Measurements from ENCODE around the gene NXT1.
"Not testable (repeated sequence)": the region's sequence is repeated elsewhere in the genome, so short reads cannot be mapped to it uniquely, and the experiment has no call there.

The NXT1 gene

GRCh38 chr20:23350196-23350903 is at the start of gene NXT1:
Gene NXT1, plus strand, starts transcription at chr20:23350791. Its CDS starts 3,251 bp downstream, at chr20:23354042.
- DNase-seq (ENCODE audit: extremely low spot score, insufficient read length, low read depth) (peak; percentile 70), FAIRE-seq (peak; percentile 95)

- FAIRE-seq (no peak), DNase-seq (ENCODE audit: extremely low spot score, insufficient read length, low read depth) (no peak)
Observed at GRCh38 chr20:23301436-23302050, 49.0 kb upstream of the NXT1 start.

- no peak for FAIRE-seq
- DNase-seq (ENCODE audit: extremely low spot score, insufficient read length, low read depth) = no peak
Observed at GRCh38 chr20:23302386-23302785, 48.2 kb upstream of the NXT1 start.

GRCh38 chr20:23302801-23303200 is 47.8 kb upstream of the NXT1 start:
- DNase-seq (ENCODE audit: extremely low spot score, insufficient read length, low read depth) (no peak), FAIRE-seq (no peak)

- DNase-seq (ENCODE audit: extremely low spot score, insufficient read length, low read depth) = no peak
- FAIRE-seq = no peak
Observed at GRCh38 chr20:23303325-23304102, 47.1 kb upstream of the NXT1 start.

GRCh38 chr20:23304616-23305015 is 46.0 kb upstream of the NXT1 start:
- FAIRE-seq (no peak), DNase-seq (ENCODE audit: extremely low spot score, insufficient read length, low read depth) (no peak)

- DNase-seq (ENCODE audit: extremely low spot score, insufficient read length, low read depth) (no peak), FAIRE-seq (no peak)
Observed at GRCh38 chr20:23305098-23305497, 45.5 kb upstream of the NXT1 start.

- FAIRE-seq; DNase-seq (ENCODE audit: extremely low spot score, insufficient read length, low read depth): not testable (repeated sequence)
Observed at GRCh38 chr20:23307393-23307792, 43.2 kb upstream of the NXT1 start.

- no peak for FAIRE-seq
- DNase-seq (ENCODE audit: extremely low spot score, insufficient read length, low read depth) = no peak
Observed at GRCh38 chr20:23308024-23308423, 42.6 kb upstream of the NXT1 start.

GRCh38 chr20:23308908-23309307 is 41.7 kb upstream of the NXT1 start:
- DNase-seq (ENCODE audit: extremely low spot score, insufficient read length, low read depth) = no peak
- FAIRE-seq = no peak

GRCh38 chr20:23309781-23310180 is 40.8 kb upstream of the NXT1 start:
- DNase-seq (ENCODE audit: extremely low spot score, insufficient read length, low read depth) (no peak), FAIRE-seq (no peak)

- FAIRE-seq (no peak), DNase-seq (ENCODE audit: extremely low spot score, insufficient read length, low read depth) (no peak)
Observed at GRCh38 chr20:23311947-23312506, 38.6 kb upstream of the NXT1 start.

- FAIRE-seq (no peak), DNase-seq (ENCODE audit: extremely low spot score, insufficient read length, low read depth) (no peak)
Observed at GRCh38 chr20:23313271-23313670, 37.3 kb upstream of the NXT1 start.

- FAIRE-seq (no peak), DNase-seq (ENCODE audit: extremely low spot score, insufficient read length, low read depth) (no peak)
Observed at GRCh38 chr20:23314699-23315098, 35.9 kb upstream of the NXT1 start.

- no peak for DNase-seq (ENCODE audit: extremely low spot score, insufficient read length, low read depth)
- FAIRE-seq = no peak
Observed at GRCh38 chr20:23315099-23315498, 35.5 kb upstream of the NXT1 start.

GRCh38 chr20:23316626-23317025 is 34.0 kb upstream of the NXT1 start:
- no peak for FAIRE-seq
- no peak for DNase-seq (ENCODE audit: extremely low spot score, insufficient read length, low read depth)

- DNase-seq (ENCODE audit: extremely low spot score, insufficient read length, low read depth) (no peak), FAIRE-seq (no peak)
Observed at GRCh38 chr20:23317081-23317480, 33.5 kb upstream of the NXT1 start.

GRCh38 chr20:23318347-23318746 is 32.2 kb upstream of the NXT1 start:
- DNase-seq (ENCODE audit: extremely low spot score, insufficient read length, low read depth) = no peak
- FAIRE-seq = no peak

GRCh38 chr20:23320317-23320716 is 30.3 kb upstream of the NXT1 start:
- DNase-seq (ENCODE audit: extremely low spot score, insufficient read length, low read depth) (no peak), FAIRE-seq (no peak)

GRCh38 chr20:23325107-23325506 is 25.5 kb upstream of the NXT1 start:
- FAIRE-seq (no peak), DNase-seq (ENCODE audit: extremely low spot score, insufficient read length, low read depth) (no peak)

- FAIRE-seq (no peak), DNase-seq (ENCODE audit: extremely low spot score, insufficient read length, low read depth) (no peak)
Observed at GRCh38 chr20:23326774-23327173, 23.8 kb upstream of the NXT1 start.
